ENCODE data around the gene COL5A3. TPM values are rescaled to one million over a fixed set of nuclear protein-coding genes. Genes with fewer than 3 reads are reported as not detected.

COL5A3 gene
- total and polyA plus RNA-seq, 5 experiments from 2014 or later = not detected

- H3K36me3 Mint-ChIP-seq = no peaks in the 10 kb centered on the region
- no peaks in the 10 kb centered on the region for H3K9me3 Mint-ChIP-seq
- no peak overlapping the region for H3K4me3 Mint-ChIP-seq
- POLR2A ChIA-PET = no interaction called here
- peaks cover 0 to 4% (median 0%) of the 10 kb centered on the region in 4 donors for H3K4me1 Mint-ChIP-seq
- H3K27ac Mint-ChIP-seq = peak overlapping the region in 2 of 10 donors; percentile 8 to 20
- DNase-seq = no peak
- ATAC-seq = no peak
- peaks cover 6 to 34% (median 16%) of the 10 kb centered on the region in 5 donors for H3K27me3 Mint-ChIP-seq
Observed at GRCh38 chr19:9991425-9992191, 18.7 kb downstream of the COL5A3 start.

- ATAC-seq (no peak), DNase-seq (no peak)
- H3K4me1 Mint-ChIP-seq = peaks cover 0 to 4% (median 0%) of the 10 kb centered on the region in 4 donors
- H3K9me3 Mint-ChIP-seq = no peaks in the 10 kb centered on the region
- POLR2A ChIA-PET = no interaction called here
- H3K27ac Mint-ChIP-seq = no peak overlapping the region
- H3K36me3 Mint-ChIP-seq = no peaks in the 10 kb centered on the region
- peaks cover 6 to 37% (median 22%) of the 10 kb centered on the region in 5 donors for H3K27me3 Mint-ChIP-seq
- no peak overlapping the region for H3K4me3 Mint-ChIP-seq
Observed at GRCh38 chr19:9989504-9989903, 20.8 kb downstream of the COL5A3 start.

- ATAC-seq (no peak), DNase-seq (no peak)
- Mint-ChIP-seq H3K27me3 (peaks cover 8 to 47% (median 27%) of the 10 kb centered on the region in 5 donors), H3K4me3 (no peak overlapping the region), H3K9me3 (peaks cover 0 to 6% (median 0%) of the 10 kb centered on the region in 9 donors), H3K36me3 (no peaks in the 10 kb centered on the region), H3K4me1 (peaks cover 0 to 4% (median 0%) of the 10 kb centered on the region in 4 donors), H3K27ac (no peak overlapping the region)
- POLR2A ChIA-PET = no interaction called here
Observed at GRCh38 chr19:9986787-9987281, 23.5 kb downstream of the COL5A3 start.

- no peak overlapping the region for H3K27ac Mint-ChIP-seq
- peaks cover 0 to 5% (median 0%) of the 10 kb centered on the region in 4 donors for H3K4me1 Mint-ChIP-seq
- peaks cover 0 to 8% (median 0%) of the 10 kb centered on the region in 9 donors for H3K9me3 Mint-ChIP-seq
- POLR2A ChIA-PET = no interaction called here
- DNase-seq (no peak), ATAC-seq (no peak)
- peaks cover 3 to 35% (median 20%) of the 10 kb centered on the region in 5 donors for H3K27me3 Mint-ChIP-seq
- no peak overlapping the region for H3K4me3 Mint-ChIP-seq
- no peaks in the 10 kb centered on the region for H3K36me3 Mint-ChIP-seq
Observed at GRCh38 chr19:9981406-9982260, 28.7 kb downstream of the COL5A3 start.

GRCh38 chr19:9972103-9972502 lies 38.2 kb downstream of the COL5A3 start:
- Mint-ChIP-seq H3K27me3 (peaks cover 18 to 23% (median 20%) of the 10 kb centered on the region in 5 donors), H3K27ac (no peak overlapping the region), H3K4me1 (peaks cover 0 to 2% (median under 1%) of the 10 kb centered on the region in 4 donors), H3K9me3 (peaks cover 0 to 12% (median 0%) of the 10 kb centered on the region in 9 donors), H3K36me3 (no peaks in the 10 kb centered on the region), H3K4me3 (no peak overlapping the region)
- ATAC-seq (no peak), DNase-seq (no peak)
- POLR2A ChIA-PET = no interaction called here

- Mint-ChIP-seq H3K27ac (no peak overlapping the region), H3K27me3 (peaks cover 22 to 31% (median 24%) of the 10 kb centered on the region in 5 donors), H3K36me3 (no peaks in the 10 kb centered on the region), H3K4me1 (peaks cover 3 to 5% (median 5%) of the 10 kb centered on the region in 4 donors), H3K9me3 (peaks cover 0 to 12% (median 0%) of the 10 kb centered on the region in 9 donors), H3K4me3 (no peak overlapping the region)
- POLR2A ChIA-PET = interaction anchor here (0.5 kb wide), 1 partner anchor 1667 kb away, joined by 5 read pairs; no protein-coding TSS in a partner anchor
- no peak for ATAC-seq
- DNase-seq = no peak
Observed at GRCh38 chr19:9971166-9971897, 39.0 kb downstream of the COL5A3 start.

GRCh38 chr19:9970481-9970880 lies 39.8 kb downstream of the COL5A3 start:
- peaks cover 0 to 12% (median 0%) of the 10 kb centered on the region in 9 donors for H3K9me3 Mint-ChIP-seq
- peaks cover 3 to 5% (median 5%) of the 10 kb centered on the region in 4 donors for H3K4me1 Mint-ChIP-seq
- no peak for ATAC-seq

GRCh38 chr19:9969688-9969975 lies 40.7 kb downstream of the COL5A3 start:
- ATAC-seq (no peak), DNase-seq (no peak)
- peaks cover 3 to 5% (median 5%) of the 10 kb centered on the region in 4 donors for H3K4me1 Mint-ChIP-seq
- peaks cover 0 to 12% (median 0%) of the 10 kb centered on the region in 9 donors for H3K9me3 Mint-ChIP-seq
- POLR2A ChIA-PET = no interaction called here
- no peak overlapping the region for H3K27ac Mint-ChIP-seq
- peaks cover 29 to 42% (median 34%) of the 10 kb centered on the region in 5 donors for H3K27me3 Mint-ChIP-seq
- H3K4me3 Mint-ChIP-seq = no peak overlapping the region
- no peaks in the 10 kb centered on the region for H3K36me3 Mint-ChIP-seq

More at GRCh38 chr19:9970481-9970880, 39.8 kb downstream of the COL5A3 start:
- Mint-ChIP-seq H3K36me3 (no peaks in the 10 kb centered on the region), H3K27me3 (peaks cover 28 to 39% (median 31%) of the 10 kb centered on the region in 5 donors), H3K4me3 (no peak overlapping the region), H3K27ac (no peak overlapping the region)
- DNase-seq = no peak
- POLR2A ChIA-PET = no interaction called here

- H3K4me3 Mint-ChIP-seq = no peak overlapping the region
- DNase-seq (no peak), ATAC-seq (no peak)
- no peak overlapping the region for H3K27ac Mint-ChIP-seq
- peaks cover 0 to 12% (median 0%) of the 10 kb centered on the region in 9 donors for H3K9me3 Mint-ChIP-seq
- H3K36me3 Mint-ChIP-seq = no peaks in the 10 kb centered on the region
- H3K27me3 Mint-ChIP-seq = peaks cover 29 to 42% (median 35%) of the 10 kb centered on the region in 5 donors
- POLR2A ChIA-PET = no interaction called here
- peaks cover 3 to 5% (median 5%) of the 10 kb centered on the region in 4 donors for H3K4me1 Mint-ChIP-seq
Observed at GRCh38 chr19:9968820-9969687, 41.2 kb downstream of the COL5A3 start.

- DNase-seq = no peak
- peaks cover 3 to 5% (median 5%) of the 10 kb centered on the region in 4 donors for H3K4me1 Mint-ChIP-seq
- POLR2A ChIA-PET = no interaction called here
- no peak overlapping the region for H3K4me3 Mint-ChIP-seq
- no peaks in the 10 kb centered on the region for H3K36me3 Mint-ChIP-seq
- H3K9me3 Mint-ChIP-seq = peaks cover 0 to 9% (median 0%) of the 10 kb centered on the region in 9 donors
- no peak for ATAC-seq
- H3K27ac Mint-ChIP-seq = peak overlapping the region in 1 of 10 donors; percentile 4
- H3K27me3 Mint-ChIP-seq = peaks cover 31 to 52% (median 41%) of the 10 kb centered on the region in 5 donors
Observed at GRCh38 chr19:9967326-9967725, 43.0 kb downstream of the COL5A3 start.

GRCh38 chr19:9966448-9966847 lies 43.9 kb downstream of the COL5A3 start:
- peaks cover 31 to 55% (median 42%) of the 10 kb centered on the region in 5 donors for H3K27me3 Mint-ChIP-seq
- no peak for DNase-seq
- peaks cover 3 to 5% (median 4%) of the 10 kb centered on the region in 4 donors for H3K4me1 Mint-ChIP-seq
- no peak overlapping the region for H3K4me3 Mint-ChIP-seq
- POLR2A ChIA-PET = no interaction called here
- H3K9me3 Mint-ChIP-seq = peaks cover 0 to 2% (median 0%) of the 10 kb centered on the region in 9 donors
- no peak for ATAC-seq
- H3K36me3 Mint-ChIP-seq = no peaks in the 10 kb centered on the region
- no peak overlapping the region for H3K27ac Mint-ChIP-seq
